NCI-H2227 (cell line): ENCODE data around the gene TMEM30B.
"Not testable (repeated sequence)": the region's sequence is repeated elsewhere in the genome, so short reads cannot be mapped to it uniquely, and the experiment has no call there.

Source experiments
- DNase-seq: peaks from one replicate; lab custom pipeline; 2025; ENCODE audit not compliant: unreplicated experiment; lab: John Stamatoyannopoulos, UW

TMEM30B gene

DNA sequence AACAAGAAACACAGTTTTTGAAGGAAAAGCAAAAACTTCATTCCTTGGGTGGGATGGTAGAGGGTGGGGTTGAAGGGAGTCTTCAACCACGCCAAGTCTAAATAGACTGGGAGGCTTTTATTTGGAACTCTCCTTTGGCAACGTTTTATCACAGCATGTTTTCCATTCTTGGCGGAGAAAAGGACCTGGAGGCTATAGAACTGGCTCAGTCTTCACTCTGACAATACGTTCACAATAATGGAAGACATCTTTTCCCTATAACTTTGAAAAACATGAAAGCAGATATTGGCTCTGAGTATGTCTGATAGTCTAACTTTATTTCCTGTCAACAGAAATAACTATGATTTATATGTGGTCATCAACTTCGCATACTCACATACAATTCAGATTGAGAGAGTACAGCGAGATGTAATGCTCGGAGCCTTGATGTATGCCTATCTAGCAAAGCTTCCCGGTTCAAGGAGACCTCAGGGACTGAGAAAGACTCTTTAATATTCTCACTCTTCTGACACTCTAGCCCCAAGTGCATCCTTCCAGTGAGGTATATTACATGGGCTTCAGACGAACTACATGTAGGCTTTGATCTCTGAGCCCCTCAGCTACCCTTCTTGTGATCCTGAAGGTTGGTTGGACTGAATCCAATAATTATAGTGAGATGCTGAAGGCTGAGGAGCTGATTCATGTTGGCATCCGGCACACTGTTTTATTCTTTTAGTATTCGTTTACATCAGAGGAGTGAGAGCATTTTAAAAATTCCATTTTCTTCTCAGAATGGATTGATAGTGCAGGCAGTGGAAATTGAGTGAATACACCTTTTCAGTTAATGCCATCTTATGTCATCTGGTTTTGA, 14.0 kb downstream of the TMEM30B start:
- DNase-seq: no peak

DNA sequence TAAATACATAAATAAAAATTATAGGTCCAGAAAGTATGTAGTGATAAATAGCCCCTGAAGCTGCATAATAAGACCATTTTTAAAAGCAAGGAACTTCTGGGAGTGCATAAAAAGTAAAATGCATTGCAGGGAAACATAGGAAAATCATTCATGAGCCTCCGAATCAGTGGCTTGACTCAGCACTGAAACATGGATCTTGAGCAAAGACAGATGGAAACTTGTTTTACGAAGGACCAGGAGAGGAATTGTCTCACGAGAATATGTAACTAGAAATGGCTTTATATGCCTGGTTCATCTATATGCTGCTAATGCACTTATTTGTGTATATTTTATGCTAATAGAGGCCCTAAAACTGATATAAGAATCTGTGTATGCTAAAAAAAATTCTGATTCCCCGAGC, 14.7 kb downstream of the TMEM30B start:
- DNase-seq: no peak

DNA sequence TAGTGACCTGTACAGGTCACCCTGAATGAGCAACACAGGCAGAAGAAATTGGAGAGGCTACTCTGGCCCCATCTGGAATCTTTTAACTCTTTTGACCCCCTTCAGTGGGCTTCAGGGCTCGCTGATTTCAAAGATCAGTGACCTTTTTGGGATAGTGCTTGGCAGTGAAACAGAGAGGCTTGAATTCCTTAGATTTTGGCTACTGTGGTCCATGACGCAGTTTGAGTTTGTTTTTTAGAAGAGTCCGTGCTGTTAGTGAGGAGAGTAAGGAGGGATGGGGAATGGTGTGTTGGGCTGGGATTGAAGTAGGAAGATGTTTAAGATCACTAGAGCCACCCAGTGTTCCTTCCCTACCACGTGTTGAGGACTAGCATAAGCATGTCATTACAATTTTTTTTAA, 16.5 kb downstream of the TMEM30B start:
- DNase-seq: no peak

DNA sequence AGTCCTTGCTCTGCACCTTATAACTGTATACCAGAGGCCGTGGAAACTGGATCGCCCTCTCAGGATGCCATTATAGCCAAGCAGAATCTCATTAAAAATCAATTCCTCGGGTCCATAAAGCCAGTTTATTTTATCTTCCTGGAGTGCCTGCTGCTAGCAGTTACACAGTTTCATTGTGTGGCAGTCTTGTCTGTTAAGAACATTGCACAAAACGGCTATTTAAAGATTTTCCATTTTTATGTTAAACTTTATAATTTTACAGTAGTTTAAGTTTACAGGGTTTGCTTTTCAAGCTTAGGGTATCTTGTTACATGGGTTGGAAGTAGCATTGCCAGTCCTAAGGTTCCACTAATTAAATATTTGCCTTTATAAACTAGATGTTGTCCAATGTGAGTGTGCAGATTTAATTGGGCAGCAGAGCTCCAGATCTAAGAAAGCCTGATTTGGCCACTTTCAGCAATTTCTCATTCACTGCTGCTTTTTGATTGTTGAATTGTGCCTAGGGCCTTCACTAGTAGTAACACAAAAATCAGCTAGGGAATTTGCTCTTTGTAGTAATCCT, 17.0 kb downstream of the TMEM30B start:
- no peak for DNase-seq

DNA sequence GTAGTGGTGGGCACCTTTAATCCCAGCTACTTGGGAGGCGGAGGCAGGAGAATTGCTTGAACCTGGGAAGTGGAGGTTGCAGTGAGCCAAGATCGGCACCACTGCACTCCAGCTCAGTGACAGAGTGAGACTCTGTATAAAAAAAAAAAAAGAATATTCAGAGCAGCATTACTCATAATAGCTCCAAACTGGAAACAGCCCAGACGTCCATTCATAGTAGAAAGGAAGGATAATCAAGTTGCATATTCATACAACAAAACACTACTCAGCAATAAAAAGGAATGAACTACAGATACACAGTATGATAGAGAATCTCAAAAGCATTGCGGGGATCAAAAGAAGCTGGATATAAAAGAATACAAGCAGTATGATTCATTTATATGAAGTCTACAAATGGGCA, 19.1 kb downstream of the TMEM30B start:
- DNase-seq: no peak

DNA sequence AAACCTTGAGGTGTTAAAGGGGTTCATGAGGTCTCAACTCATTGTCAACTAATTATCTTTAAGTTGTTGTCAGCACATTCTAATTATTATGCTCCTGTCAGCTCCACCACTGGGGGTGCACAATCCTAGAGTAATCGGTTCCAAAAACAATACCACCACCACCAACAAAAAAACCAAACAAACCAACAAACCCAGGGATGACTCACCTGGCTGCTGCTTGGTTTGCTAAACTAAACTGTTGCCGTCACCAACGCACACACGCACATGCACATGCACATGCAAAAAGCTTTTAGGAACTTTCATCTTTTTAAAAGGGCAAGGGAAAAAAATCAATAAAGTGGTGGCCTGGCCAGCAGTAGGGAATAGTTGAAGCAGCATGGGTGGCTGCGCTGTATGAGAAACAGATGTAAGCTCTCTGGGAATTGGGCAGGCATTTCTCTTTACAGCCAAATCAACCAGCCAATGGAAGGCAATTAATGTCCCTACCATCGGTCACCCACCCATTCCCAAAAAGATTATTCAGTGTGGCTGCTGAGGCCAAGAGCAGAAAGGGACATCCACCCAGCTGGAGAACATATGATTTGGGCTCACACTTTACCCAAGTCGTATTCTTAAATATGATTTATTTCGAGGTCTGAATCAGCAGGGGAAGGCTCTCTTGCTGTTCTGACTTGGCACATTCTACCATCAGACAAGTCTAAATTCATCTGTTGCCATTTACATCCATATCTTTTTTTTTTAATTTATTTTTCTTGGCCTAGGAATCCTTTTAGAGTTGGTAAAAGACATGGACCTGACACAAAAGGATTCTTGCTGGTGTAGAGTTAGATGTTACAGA, 20.0 kb downstream of the TMEM30B start:
- DNase-seq: no peak

DNA sequence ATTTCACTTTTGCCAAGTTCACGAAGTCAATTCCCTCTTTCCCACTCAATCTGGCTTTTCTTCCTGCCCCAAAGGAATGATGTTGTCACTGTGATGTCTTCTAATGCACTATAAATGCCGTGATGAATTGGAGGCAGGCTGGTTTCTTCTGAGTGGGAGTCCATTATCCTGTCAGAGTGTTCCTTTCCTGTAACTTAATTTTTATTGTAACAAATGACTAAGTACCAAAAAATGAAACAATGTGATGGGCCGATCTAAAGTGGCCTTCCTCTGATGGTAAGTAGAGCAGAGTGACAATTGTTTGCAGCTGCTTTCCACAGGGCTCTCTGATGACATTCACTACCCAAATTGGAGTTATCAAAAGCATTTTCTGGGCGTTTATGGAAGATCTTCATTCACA, 22.2 kb downstream of the TMEM30B start:
- no peak for DNase-seq

DNA sequence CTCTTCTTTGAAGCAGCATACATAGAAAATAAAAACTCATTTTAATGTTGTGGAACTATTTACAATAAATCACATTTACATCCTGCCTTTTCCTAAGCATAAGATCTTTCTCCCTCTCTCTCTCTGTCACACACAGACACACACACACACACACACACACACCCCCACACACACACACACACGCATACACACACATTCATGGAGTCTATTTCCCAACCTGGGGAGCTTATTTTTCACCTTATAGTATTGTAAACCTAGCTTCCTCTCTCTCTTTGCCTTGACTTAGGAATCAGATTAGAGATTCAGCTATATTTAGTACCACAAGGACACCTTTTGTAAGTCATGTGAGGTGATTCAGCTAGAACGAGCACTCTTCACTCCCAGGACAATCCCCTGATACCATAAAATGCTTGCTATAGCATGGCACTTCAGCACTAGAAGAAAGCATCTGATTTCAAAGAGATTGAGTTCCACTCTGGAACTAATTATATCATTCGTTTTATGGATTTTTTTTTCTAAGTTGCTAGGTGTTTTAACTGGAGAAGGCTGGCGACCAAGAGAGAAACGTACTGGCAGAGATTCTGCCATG, 23.6 kb downstream of the TMEM30B start:
- DNase-seq: no peak

DNA sequence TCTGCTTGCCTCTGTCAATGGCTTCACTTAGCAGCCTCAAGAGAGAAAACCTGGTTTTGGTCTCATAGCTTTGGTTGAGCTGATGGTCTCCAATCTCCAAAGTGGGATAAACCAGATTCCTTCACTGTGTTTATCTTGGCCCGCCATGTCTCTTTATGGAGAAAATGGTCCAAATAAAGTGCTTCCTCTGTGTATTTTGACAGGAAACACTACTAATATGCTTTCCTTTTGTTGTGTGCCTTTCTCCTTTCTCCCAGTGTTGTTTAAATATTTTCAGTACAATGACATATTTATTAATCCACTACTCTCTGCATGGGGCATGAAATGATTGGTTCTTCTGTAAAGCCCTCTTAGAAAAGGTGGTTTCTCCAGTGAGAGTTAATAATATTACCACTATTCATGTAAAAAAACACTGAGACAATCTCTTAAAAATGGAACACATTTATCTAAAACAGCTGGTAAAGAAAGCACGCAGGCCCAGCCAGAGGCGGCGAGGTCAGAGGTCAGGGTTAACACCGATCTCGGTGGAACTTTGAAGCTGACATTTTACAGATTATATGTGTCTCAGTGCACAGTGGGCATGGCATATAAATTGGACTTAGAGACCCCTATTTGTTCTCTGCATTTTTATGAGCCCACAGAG, 24.2 kb downstream of the TMEM30B start:
- no peak for DNase-seq

DNA sequence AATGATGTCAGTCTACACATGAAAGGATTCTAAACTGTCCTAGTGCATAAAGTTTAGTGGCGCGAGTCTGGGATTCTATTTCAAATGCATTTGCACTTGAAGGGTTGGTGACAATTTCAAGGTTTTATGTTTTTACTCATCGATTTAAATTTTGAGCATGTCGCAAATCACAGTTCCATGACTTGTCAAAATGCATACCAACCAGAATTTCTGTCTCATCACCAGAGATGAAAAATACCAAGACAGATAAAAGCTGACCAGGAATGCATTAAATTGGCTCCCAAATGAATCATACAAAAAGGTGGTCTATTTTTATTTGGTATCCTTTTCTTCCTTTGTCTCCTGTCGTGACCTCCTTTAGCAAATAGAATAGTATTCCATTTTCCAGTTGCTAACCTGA, 25.2 kb downstream of the TMEM30B start:
- DNase-seq: no peak

DNA sequence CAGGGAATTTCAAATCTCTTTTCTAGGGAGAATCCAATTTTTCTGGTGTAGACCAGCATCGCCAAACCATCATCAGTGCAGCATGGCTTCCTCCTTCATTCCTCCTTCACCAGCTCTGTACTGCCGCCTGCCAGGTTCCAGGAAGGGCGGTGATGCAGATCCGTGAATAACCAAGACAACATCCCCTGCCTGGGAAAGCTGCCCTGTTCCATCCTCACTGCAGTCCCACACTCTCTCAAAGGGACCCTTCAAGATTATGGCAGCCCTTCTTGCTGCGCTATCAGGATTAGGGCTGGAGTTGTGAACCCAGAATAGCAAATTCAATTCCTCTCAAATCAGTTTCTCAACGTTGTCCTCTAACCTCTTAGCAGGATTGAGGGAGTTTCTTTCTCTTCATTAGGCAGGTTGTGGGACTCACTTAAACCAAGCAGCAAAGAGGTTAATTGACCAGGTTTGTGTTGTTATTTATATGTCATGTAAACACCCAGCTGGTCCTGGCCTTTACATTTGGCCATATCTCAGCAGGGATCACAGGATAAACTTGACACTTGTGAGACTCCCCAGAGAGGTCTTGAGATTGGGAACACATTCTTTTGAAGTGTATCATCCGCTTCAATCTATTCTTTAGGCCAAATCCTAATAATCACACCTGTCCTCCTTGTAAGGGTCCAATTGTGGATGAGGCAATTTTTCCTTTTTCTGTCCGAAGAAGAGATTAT, 26.2 kb downstream of the TMEM30B start:
- no peak for DNase-seq

DNA sequence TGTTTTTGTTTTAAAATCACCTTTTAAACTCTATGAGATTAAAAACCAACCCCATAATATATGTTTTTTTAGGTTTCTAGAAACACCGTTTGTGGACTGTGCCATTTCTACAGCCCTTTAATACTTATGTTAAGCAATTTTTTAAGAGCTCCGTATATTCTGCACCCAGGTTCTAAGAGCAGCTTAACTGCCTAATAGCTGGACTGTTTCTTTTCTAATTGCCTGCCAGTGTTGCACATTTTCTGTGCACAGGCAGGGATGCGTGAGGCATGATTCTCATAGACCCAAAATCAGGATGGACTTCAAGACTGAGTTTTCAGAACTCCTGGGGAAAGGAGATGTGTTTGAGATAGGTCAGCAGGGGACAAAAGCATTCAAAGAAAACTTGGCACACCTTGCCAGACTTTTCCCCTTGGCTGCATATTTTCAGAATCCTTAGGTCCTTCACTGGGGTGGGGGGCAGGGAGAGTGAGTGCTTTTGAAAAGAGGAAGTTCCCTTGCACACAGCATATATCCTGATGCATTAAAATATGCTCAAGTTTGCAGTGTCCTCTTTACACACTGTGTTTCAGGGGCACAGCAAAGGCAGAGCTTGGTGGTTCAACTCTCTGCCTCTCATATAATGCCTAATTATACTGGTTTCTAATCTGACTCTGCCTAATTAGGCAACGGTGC, 27.9 kb downstream of the TMEM30B start:
- no peak for DNase-seq

DNA sequence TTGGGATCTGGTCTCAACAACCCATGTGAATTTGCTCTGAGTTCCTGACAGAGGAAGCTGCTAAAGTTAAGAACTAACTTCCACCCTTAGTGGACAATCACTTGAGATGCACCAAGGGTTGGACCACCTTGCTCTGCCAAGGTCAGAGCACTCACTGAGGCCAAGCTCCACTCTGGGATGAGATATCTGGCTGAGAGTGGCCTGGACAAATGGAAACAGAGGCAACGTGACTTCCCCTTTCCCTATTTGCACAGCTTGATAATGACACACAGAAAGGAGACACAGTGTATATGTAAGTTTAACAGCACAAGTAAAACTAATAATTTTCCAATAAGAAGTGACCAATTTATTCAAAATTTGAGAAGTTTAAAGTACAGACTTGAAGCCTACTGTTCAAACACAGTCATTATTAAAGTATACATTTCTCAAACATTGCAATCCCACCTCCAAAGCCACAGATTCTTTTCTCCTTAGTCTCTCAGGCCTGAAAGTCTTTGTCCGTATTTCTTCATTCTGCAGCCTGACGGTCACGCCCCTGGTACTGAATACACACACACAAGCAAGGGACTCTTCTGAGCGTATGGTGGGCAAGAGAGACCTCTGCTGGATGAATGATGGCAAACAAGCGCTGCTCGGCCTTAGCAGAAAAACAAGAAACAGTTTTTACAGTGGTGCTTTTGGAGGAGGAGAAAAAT, 28.6 kb downstream of the TMEM30B start:
- DNase-seq: peak; percentile 83

DNA sequence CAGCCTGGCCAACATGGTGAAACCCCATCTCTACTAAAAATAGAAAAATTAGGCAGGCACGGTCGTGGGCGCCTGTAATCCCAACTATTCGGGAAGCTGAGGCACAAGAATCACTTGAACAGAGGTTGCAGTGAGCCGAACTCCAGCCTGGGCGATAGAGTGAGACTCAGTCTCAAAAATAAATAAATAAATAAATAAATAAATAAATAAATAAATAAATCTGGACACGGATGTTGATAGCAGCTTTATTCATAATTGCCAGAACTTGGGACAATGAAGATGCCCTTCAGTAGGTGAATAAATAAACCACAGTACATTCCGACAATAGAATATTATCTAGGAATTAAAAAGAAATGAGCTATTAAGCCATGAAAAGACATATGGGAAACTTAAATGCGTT, 31.1 kb downstream of the TMEM30B start:
- no peak for DNase-seq

DNA sequence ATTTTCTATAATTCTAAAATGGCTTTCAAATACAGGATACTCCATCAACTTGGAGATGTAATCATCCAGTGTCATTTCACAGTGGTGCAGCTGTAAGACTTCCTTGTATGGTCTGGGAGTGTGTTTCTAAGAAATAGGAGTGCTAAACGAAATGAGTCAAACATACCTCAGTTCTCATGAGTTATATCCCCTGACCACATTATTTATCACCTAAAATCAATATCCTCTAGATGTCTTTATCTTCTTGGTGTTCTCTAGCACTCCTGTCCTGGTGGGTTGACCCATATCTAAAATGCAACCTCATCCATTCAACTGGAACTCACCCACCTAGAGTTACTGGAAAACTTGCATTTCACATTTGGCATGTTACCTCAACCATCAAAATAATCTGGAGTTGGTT, 33.2 kb downstream of the TMEM30B start:
- DNase-seq: no peak

DNA sequence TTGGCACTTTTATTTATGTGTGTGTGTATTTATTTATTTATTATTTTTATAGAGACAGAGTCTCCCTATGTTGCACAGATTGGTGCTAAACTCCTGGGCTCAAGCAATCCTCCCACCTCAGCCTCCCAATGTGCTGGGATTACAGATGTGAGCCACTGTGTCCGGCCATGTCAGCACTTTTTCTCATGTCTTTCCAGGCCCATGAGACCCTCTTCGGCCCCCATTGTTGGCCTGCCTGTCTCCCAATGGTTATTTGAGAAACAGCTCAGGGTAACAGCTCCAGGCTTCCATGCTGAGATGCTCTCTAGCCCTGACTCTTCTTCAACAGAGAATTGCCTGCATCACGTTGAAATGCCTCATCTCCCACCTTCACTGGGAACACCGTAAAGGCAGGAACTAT, 34.4 kb downstream of the TMEM30B start:
- DNase-seq: no peak

DNA sequence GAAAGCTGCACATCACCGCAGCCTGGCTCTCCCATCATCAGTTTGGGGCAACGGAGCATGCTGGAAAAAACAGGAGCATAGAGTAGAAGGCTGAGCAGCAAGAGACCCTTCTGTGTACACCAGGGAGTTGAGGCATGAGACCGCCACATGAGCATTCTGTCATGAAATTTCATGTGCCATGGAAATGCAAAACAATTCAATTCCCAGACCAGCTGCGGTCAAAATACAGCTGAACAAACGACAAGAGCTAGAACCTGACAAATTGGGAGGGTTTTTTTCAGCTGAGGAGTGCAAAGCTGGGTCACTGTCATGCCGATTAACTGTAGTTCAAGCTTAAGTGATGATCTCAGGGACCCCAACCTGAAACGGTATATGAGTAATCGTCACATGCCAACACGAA, 37.1 kb downstream of the TMEM30B start:
- no peak for DNase-seq

DNA sequence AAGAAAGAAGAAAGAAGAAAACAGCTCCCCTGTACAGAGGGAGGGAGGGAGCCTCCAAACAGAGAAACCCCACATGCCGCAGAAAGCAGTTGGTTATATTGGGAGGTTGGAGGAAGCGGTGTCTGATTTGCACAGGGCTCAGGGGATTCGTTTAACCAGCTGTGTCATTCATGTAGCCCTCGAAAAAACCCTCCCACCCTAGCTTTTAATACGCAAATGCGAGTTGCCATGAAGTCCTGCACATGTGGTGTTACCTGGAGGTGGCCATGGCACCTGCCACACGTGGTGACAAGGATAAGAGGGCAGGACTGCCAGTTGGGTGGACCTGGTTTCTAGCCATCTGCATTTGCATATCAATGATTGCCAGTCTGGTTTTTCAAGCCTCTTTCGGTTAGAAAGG, 40.9 kb downstream of the TMEM30B start:
- DNase-seq: no peak

DNA sequence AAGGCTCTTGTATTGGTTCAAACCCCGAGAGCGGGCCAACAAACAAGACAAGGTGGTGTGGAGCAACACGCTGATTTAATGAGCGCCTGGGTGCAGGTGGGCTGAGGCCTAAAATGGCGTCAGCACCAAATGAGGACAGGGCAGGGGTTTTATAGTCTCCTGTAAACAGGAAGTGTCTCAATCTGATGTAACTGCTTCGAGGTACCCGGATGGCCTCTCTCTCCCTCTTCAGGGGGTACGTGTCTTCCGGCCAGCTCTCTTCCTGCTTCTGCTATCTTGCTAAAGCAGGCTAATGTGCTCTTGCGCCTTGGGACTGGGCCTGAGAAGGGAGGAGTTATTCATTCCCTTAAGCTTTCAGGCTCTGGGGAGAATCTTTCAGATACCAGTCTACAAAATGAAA, 41.9 kb downstream of the TMEM30B start:
- DNase-seq: not testable (repeated sequence)
